Activated CD8-positive, alpha-beta memory T cell treated with anti-CD3 and anti-CD28 coated beads, Interleukin-2, amount 50 U/mL, for 48 hours (primary cell): ENCODE data around the gene DIO3.

Source experiments
- DNase-seq: peaks from one replicate; pipeline ENCODE4 v3.0.0-alpha.2; 2020

The DIO3 gene

GRCh38 chr14:101584055-101584859 is 23.0 kb downstream of the DIO3 start:
- no peak for DNase-seq

- DNase-seq = peak; percentile 20
These were observed 23.9 kb downstream of the DIO3 start for GRCh38 chr14:101585211-101585610.

- DNase-seq = peak; percentile 40
These were observed 25.5 kb downstream of the DIO3 start for GRCh38 chr14:101586531-101587430.

- DNase-seq = peak; percentile 17
These were observed 26.2 kb downstream of the DIO3 start for GRCh38 chr14:101587441-101587911.

- peak; percentile 38 for DNase-seq
These were observed 27.1 kb downstream of the DIO3 start for GRCh38 chr14:101588286-101588975.

GRCh38 chr14:101588990-101589389 is 27.7 kb downstream of the DIO3 start:
- DNase-seq = peak; percentile 25

GRCh38 chr14:101589486-101590015 is 28.3 kb downstream of the DIO3 start:
- DNase-seq = peak; percentile 17

GRCh38 chr14:101590062-101590461 is 28.8 kb downstream of the DIO3 start:
- peak; percentile 40 for DNase-seq

- DNase-seq = peak; percentile 28
These were observed 29.3 kb downstream of the DIO3 start for GRCh38 chr14:101590616-101591015.

- DNase-seq = peak; percentile 42
These were observed 29.8 kb downstream of the DIO3 start for GRCh38 chr14:101591121-101591520.

- no peak for DNase-seq
These were observed 30.3 kb downstream of the DIO3 start for GRCh38 chr14:101591582-101591981.

- DNase-seq = peak; percentile 40
These were observed 32.3 kb downstream of the DIO3 start for GRCh38 chr14:101593411-101594238.

- DNase-seq = peak; percentile 43
These were observed 33.3 kb downstream of the DIO3 start for GRCh38 chr14:101594511-101595148.

GRCh38 chr14:101595349-101595748 is 34.1 kb downstream of the DIO3 start:
- peak; percentile 46 for DNase-seq

GRCh38 chr14:101595887-101596721 is 34.8 kb downstream of the DIO3 start:
- peak; percentile 61 for DNase-seq

- DNase-seq = no peak
These were observed 35.4 kb downstream of the DIO3 start for GRCh38 chr14:101596742-101597141.

- peak; percentile 35 for DNase-seq
These were observed 36.9 kb downstream of the DIO3 start for GRCh38 chr14:101598159-101598558.

- DNase-seq = peak; percentile 35
These were observed 37.4 kb downstream of the DIO3 start for GRCh38 chr14:101598571-101599233.

- DNase-seq = peak; percentile 33
These were observed 38.1 kb downstream of the DIO3 start for GRCh38 chr14:101599234-101599885.
